CD14-positive monocyte (primary cell): Measurements from ENCODE around the gene GPR137B. TPM values are rescaled to one million over a fixed set of nuclear protein-coding genes. Genes with fewer than 3 reads are reported as not detected.
A peak's percentile ranks its signal among the peaks of the same experiment; 100 is the strongest.

ENCODE experiments used
- DNase-seq, 3 donors: peaks; one replicate each; pipeline ENCODE4 v3.0.0-alpha.2; 2011 to 2022
- H2AFZ ChIP-seq: 2 replicates; pipeline ENCODE4 v1.6.0; 2012; ENCODE audit warnings: mild to moderate bottlenecking, low read depth, low read length, inconsistent platforms; ENCODE audit not compliant: insufficient read depth, poor library complexity, severe bottlenecking
- H3K27ac ChIP-seq, 2 donors: 1 replicate in 1 of 2; 2 replicates in 1 of 2; pipeline ENCODE4 v1.5.1; 2012 to 2013; ENCODE audit warnings: low read length in 2 of 2, control low read depth in 1 of 2, inconsistent platforms in 1 of 2, low read depth in 1 of 2, mild to moderate bottlenecking in 1 of 2
- H3K27me3 ChIP-seq, 2 donors: one replicate each; pipeline versions ENCODE4 v1.6.0 to v1.6.1; 2011 to 2013; ENCODE audit warnings: low read length in 2 of 2; ENCODE audit not compliant: control insufficient read depth in 2 of 2, insufficient read depth in 2 of 2
- H3K36me3 ChIP-seq, 2 donors: replicated peaks in 1 of 2; 1 replicate in 1 of 2; 2 replicates in 1 of 2; pipeline versions ENCODE4 v1.5.1 to v1.6.1; 2012 to 2013; ENCODE audit warnings: low read length in 2 of 2, control low read depth in 1 of 2, inconsistent platforms in 1 of 2, mild to moderate bottlenecking in 1 of 2; ENCODE audit not compliant: insufficient read depth in 2 of 2, control insufficient read depth in 1 of 2
- H3K4me1 ChIP-seq, 2 donors: 1 replicate in 1 of 2; 2 replicates in 1 of 2; pipeline versions ENCODE4 v1.5.1 to v1.6.1; 2012 to 2013; ENCODE audit warnings: low read length in 2 of 2, control low read depth in 1 of 2, inconsistent platforms in 1 of 2, mild to moderate bottlenecking in 1 of 2, moderate library complexity in 1 of 2; ENCODE audit not compliant: insufficient read depth in 2 of 2, control insufficient read depth in 1 of 2
- H3K4me2 ChIP-seq: replicated peaks from 2 replicates; pipeline ENCODE3; 2012; ENCODE audit warnings: low read length, moderate library complexity, mild to moderate bottlenecking; ENCODE audit not compliant: poor library complexity, severe bottlenecking; ENCODE audit errors: extremely low read depth
- H3K4me3 ChIP-seq, 3 experiments: fragments of 200-600 bp in 1 of 3; sonication (generic) in 1 of 3; replicated peaks in 1 of 3; 1 replicate in 2 of 3; 2 replicates in 1 of 3; pipeline ENCODE4 v1.5.1; 2011 to 2013; ENCODE audit warnings: low read length in 3 of 3, mild to moderate bottlenecking in 3 of 3, control low read depth in 2 of 3, low read depth in 2 of 3, inconsistent platforms in 1 of 3, moderate library complexity in 1 of 3
- H3K79me2 ChIP-seq: 2 replicates; pipeline ENCODE4 v1.6.0; 2012; ENCODE audit warnings: mild to moderate bottlenecking, control low read depth, inconsistent platforms, low read length, moderate library complexity; ENCODE audit not compliant: insufficient read depth
- H3K9ac ChIP-seq: 2 replicates; pipeline ENCODE4 v1.6.0; 2017; ENCODE audit warnings: low read length, mild to moderate bottlenecking; ENCODE audit not compliant: insufficient read depth, poor library complexity, severe bottlenecking
- H3K9me3 ChIP-seq, 2 donors: replicated peaks in 1 of 2; 1 replicate in 1 of 2; 2 replicates in 1 of 2; pipeline versions ENCODE4 v1.5.1 to v1.6.1; 2012 to 2013; ENCODE audit warnings: low read length in 2 of 2, control low read depth in 1 of 2; ENCODE audit not compliant: control insufficient read depth in 1 of 2, insufficient read depth in 1 of 2
- H4K20me1 ChIP-seq: 2 replicates; pipeline ENCODE4 v1.6.0; 2012; ENCODE audit warnings: mild to moderate bottlenecking, low read length, control low read depth, moderate library complexity; ENCODE audit not compliant: insufficient read depth
- H3K27ac Mint-ChIP-seq, 7 donors: one replicate each; pipeline ENCODE4 v1.8.0; 2020; ENCODE audit warnings: mild to moderate bottlenecking in 7 of 7, mixed read lengths in 7 of 7, moderate library complexity in 6 of 7, inconsistent platforms in 2 of 7
- H3K27me3 Mint-ChIP-seq, 3 donors: one replicate each; pipeline ENCODE4 v1.8.0; 2021 to 2022; ENCODE audit warnings: low read depth in 3 of 3, mild to moderate bottlenecking in 3 of 3, mixed read lengths in 3 of 3, moderate library complexity in 3 of 3, inconsistent platforms in 1 of 3
- H3K36me3 Mint-ChIP-seq, 2 donors: one replicate each; pipeline ENCODE4 v1.8.0; 2020; ENCODE audit warnings: mixed read lengths in 2 of 2, inconsistent platforms in 1 of 2, mild to moderate bottlenecking in 1 of 2
- H3K4me1 Mint-ChIP-seq: one replicate; pipeline ENCODE4 v1.8.0; 2020; ENCODE audit warnings: mild to moderate bottlenecking, mixed read lengths
- H3K4me3 Mint-ChIP-seq, 2 donors: one replicate each; pipeline ENCODE4 v1.8.0; 2020; ENCODE audit warnings: mild to moderate bottlenecking in 2 of 2, mixed read lengths in 2 of 2, moderate library complexity in 1 of 2
- H3K9me3 Mint-ChIP-seq, 7 donors: one replicate each; pipeline ENCODE4 v1.8.0; 2020 to 2022; ENCODE audit warnings: mixed read lengths in 7 of 7, mild to moderate bottlenecking in 6 of 7, moderate library complexity in 6 of 7, inconsistent platforms in 2 of 7
- CTCF ChIP-seq: fragments of 200-600 bp; IDR thresholded peaks from one replicate; pipeline ENCODE4 v1.8.0; 2022; ENCODE audit warnings: antibody characterized with exemption, mild to moderate bottlenecking
- WGBS: methylation state at CpG from one replicate; pipeline ENCODE4 v1.1.5; 2013; ENCODE audit warnings: missing lambda C conversion rate; ENCODE audit not compliant: insufficient coverage; 5-methylcytosine and 5-hydroxymethylcytosine counted together
- intact Hi-C, 2 donors: fragments of 100-400 bp; cut with micrococcal nuclease; formaldehyde crosslinking; loops; one replicate each; pipeline versions ENCODE4 v1.15.0 to v1.15.1; 2023
- polyA plus RNA-seq, 3 donors: library from polyadenylated mRNA; depleted of rRNA in 1 of 3; unstranded in 2 of 3; stranded (reverse) in 1 of 3; fragments of 300-500 nt in 2 of 3; fragments of >200 nt in 1 of 3; fragmentation: Illumina TruSeq in 2 of 3; gene quantifications; 1 replicate in 2 of 3; 2 replicates in 1 of 3; pipeline ENCODE4 v1.2.3, GENCODE V29; 2012 to 2021

GPR137B gene
- polyA plus RNA-seq, 3 donors, result 7.5 to 10.8 (median 8.7) TPM

- no peak overlapping the region for H3K4me2 ChIP-seq
- no peak for TF ChIP-seq CTCF
Observed at GRCh38 chr1:236117710-236118109, 24.6 kb upstream of the GPR137B start.

GRCh38 chr1:236119943-236120484 lies 22.3 kb upstream of the GPR137B start:
- H3K36me3 Mint-ChIP-seq, result no peaks in the 10 kb centered on the region
- H3K9me3 Mint-ChIP-seq, result no peaks in the 10 kb centered on the region
- Histone ChIP-seq H3K9ac (no peak overlapping the region), H3K36me3 (no peaks in the 10 kb centered on the region), H3K4me3 (peak overlapping the region in 2 of 3 experiments; percentile 56 to 67), H2AFZ (peak overlapping the region; percentile 87), H3K27ac (no peak overlapping the region), H3K9me3 (no peaks in the 10 kb centered on the region), H4K20me1 (no peaks in the 10 kb centered on the region), H3K27me3 (no peaks in the 10 kb centered on the region), H3K4me2 (peak overlapping the region; percentile 71), H3K79me2 (no peaks in the 10 kb centered on the region), H3K4me1 (peaks cover 0 to 12% of the 10 kb centered on the region in 2 donors)
- 38% methylated on average over 4 of the region's 12 CpGs for WGBS
- peak overlapping the region; percentile 69 to 80 for H3K4me3 Mint-ChIP-seq
- DNase-seq, result no peak
- H3K27ac Mint-ChIP-seq, result no peak overlapping the region
- peaks cover 20% of the 10 kb centered on the region for H3K4me1 Mint-ChIP-seq
- intact Hi-C loops, result no loop called here
- TF ChIP-seq CTCF, result no peak
- peaks cover 4 to 8% (median 6%) of the 10 kb centered on the region in 3 donors for H3K27me3 Mint-ChIP-seq

More at GRCh38 chr1:236117710-236118109, 24.6 kb upstream of the GPR137B start:
- H3K36me3 ChIP-seq, result no peaks in the 10 kb centered on the region
- Mint-ChIP-seq H3K4me3 (no peak overlapping the region), H3K4me1 (peaks cover 20% of the 10 kb centered on the region), H3K27me3 (peaks cover 3 to 8% (median 4%) of the 10 kb centered on the region in 3 donors), H3K36me3 (no peaks in the 10 kb centered on the region), H3K9me3 (no peaks in the 10 kb centered on the region), H3K27ac (no peak overlapping the region)
- no peak overlapping the region for H3K27ac ChIP-seq
- intact Hi-C loops, result no loop called here
- H3K9me3 ChIP-seq, result no peaks in the 10 kb centered on the region
- H3K79me2 ChIP-seq, result no peaks in the 10 kb centered on the region
- no peak overlapping the region for H3K4me3 ChIP-seq
- no peaks in the 10 kb centered on the region for H3K27me3 ChIP-seq
- no peak overlapping the region for H3K9ac ChIP-seq
- no peak for DNase-seq
- no peak overlapping the region for H2AFZ ChIP-seq
- peaks cover 0 to 12% of the 10 kb centered on the region in 2 donors for H3K4me1 ChIP-seq
- no peaks in the 10 kb centered on the region for H4K20me1 ChIP-seq
- 95% methylated on average over 8 of the region's 8 CpGs for WGBS
